IgD-negative memory B cell (primary cell): ENCODE measurements around the gene CFAP299. TPM values are rescaled to one million over a fixed set of nuclear protein-coding genes. Genes with fewer than 3 reads are reported as not detected.

Source experiments
- H3K27ac Mint-ChIP-seq, 3 donors: one replicate each; pipeline ENCODE4 v1.8.0; 2020 to 2022; ENCODE audit warnings: mild to moderate bottlenecking in 3 of 3, mixed read lengths in 3 of 3, moderate library complexity in 1 of 3
- H3K27me3 Mint-ChIP-seq: one replicate; pipeline ENCODE4 v1.8.0; 2021; ENCODE audit warnings: mixed read lengths
- H3K36me3 Mint-ChIP-seq: one replicate; pipeline ENCODE4 v1.8.0; 2020; ENCODE audit warnings: mild to moderate bottlenecking, mixed read lengths
- H3K4me1 Mint-ChIP-seq, 3 donors: one replicate each; pipeline ENCODE4 v1.8.0; 2020 to 2022; ENCODE audit warnings: mixed read lengths in 3 of 3, mild to moderate bottlenecking in 1 of 3
- H3K4me3 Mint-ChIP-seq, 4 donors: one replicate each; pipeline ENCODE4 v1.8.0; 2020 to 2022; ENCODE audit warnings: mild to moderate bottlenecking in 4 of 4, mixed read lengths in 4 of 4, moderate library complexity in 3 of 4
- H3K9me3 Mint-ChIP-seq, 3 donors: one replicate each; pipeline ENCODE4 v1.8.0; 2020 to 2021; ENCODE audit warnings: mixed read lengths in 3 of 3, mild to moderate bottlenecking in 1 of 3
- polyA plus RNA-seq: library from polyadenylated mRNA; unstranded; fragments of 300-500 nt; fragmentation: Illumina TruSeq; gene quantifications from one replicate; pipeline ENCODE4 v1.2.3, GENCODE V29; 2021

The CFAP299 gene
- polyA plus RNA-seq, 1 donor from 2014 or later = not detected

DNA sequence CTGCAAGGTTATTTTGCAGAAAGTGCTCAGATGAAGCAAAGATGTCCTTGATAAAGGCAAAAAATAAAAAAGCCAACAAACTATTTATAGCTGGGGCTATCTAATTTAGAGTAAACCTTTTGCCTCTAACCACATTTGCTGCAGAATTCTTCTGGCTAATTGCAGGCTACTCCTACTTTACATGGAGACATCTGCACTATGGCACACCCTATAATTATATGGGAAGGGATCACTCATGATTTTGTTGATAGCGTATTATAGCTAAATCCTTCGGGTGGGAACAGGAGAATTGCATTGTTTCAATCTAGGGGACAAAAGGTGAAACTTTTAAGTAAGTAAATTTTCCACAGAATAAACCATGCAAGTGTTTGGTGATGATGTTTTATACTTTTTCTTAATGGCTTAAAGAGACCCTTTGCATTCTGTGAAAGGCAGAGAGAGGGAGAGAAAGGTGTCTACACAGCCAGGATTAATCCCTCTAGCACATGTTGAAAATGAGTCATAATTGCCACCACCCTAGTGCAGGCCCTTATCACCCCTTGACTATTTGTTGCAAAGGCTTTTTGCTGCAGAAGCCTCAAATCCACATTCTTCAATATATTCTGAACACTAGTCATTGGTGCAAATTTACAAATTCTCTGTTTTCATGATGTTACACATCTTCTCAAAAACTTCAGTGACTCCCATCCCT, 473.7 kb downstream of the CFAP299 start:
- Mint-ChIP-seq H3K27ac (no peak overlapping the region), H3K4me3 (no peak overlapping the region), H3K4me1 (no peaks in the 10 kb centered on the region), H3K36me3 (no peaks in the 10 kb centered on the region), H3K27me3 (no peaks in the 10 kb centered on the region), H3K9me3 (no peaks in the 10 kb centered on the region)

DNA sequence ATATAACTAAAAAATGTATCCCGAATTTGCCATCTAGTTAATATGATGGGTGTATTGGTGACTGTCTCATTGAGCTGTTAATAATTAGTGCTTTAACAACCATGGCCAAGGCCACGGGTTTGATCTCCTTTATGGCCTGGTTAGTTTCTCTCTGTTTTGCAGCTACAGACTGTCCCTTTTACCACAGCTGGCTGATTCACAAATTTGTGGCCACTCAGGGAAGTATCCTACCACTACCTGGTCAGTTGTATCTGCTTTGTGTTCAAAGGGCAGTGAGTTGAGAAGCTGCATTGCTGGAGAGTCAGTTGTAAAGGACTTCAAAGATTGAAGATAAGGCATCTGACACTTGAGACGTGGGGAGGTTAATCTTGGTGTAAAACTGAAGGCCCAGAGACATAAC, 475.9 kb downstream of the CFAP299 start:
- no peaks in the 10 kb centered on the region for H3K9me3 Mint-ChIP-seq
- H3K36me3 Mint-ChIP-seq = peaks cover 1% of the 10 kb centered on the region
- H3K27ac Mint-ChIP-seq = no peak overlapping the region
- no peaks in the 10 kb centered on the region for H3K4me1 Mint-ChIP-seq
- no peak overlapping the region for H3K4me3 Mint-ChIP-seq
- no peaks in the 10 kb centered on the region for H3K27me3 Mint-ChIP-seq

DNA sequence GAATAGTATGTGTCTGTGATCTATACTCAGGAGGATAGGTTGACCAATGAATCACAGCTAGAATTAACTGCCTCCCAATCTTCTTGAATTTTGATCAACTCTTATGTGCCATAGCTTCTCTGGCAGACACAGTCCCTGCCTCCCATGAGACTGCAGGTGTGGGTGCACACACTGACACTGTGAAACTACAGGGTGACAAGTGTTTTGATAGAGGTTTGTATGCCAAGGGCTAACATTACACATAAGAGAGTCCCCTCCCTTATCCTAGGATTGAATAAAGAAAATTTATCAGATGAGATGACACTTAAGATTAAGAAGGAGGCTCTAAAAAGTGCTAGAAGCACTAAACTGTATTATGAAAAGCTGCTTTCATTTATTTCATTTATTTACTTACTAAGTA, 476.6 kb downstream of the CFAP299 start:
- Mint-ChIP-seq H3K9me3 (no peaks in the 10 kb centered on the region), H3K27me3 (no peaks in the 10 kb centered on the region), H3K27ac (no peak overlapping the region), H3K36me3 (peaks cover 1% of the 10 kb centered on the region), H3K4me1 (no peaks in the 10 kb centered on the region), H3K4me3 (no peak overlapping the region)

DNA sequence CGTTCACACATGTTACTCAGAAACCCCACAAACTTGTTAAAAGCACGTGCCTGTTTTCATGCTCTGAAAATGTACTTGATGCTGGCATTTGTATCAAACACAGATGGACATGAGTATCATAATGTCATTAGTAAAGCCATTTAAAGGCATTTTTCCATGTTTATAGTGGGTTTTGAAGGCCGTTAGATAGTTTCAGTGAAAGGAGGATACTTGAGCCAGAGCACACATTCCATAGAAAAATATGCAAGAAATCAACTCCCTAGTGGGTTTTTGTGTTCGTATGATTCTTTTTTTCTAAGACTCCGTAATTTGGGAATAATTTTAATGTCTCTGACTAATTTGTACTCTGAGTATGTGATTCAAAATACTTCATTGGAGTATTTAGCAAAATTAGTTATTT, 478.7 kb downstream of the CFAP299 start:
- H3K9me3 Mint-ChIP-seq = no peaks in the 10 kb centered on the region
- no peak overlapping the region for H3K4me3 Mint-ChIP-seq
- no peaks in the 10 kb centered on the region for H3K4me1 Mint-ChIP-seq
- no peak overlapping the region for H3K27ac Mint-ChIP-seq
- no peaks in the 10 kb centered on the region for H3K27me3 Mint-ChIP-seq
- H3K36me3 Mint-ChIP-seq = peaks cover 1% of the 10 kb centered on the region

DNA sequence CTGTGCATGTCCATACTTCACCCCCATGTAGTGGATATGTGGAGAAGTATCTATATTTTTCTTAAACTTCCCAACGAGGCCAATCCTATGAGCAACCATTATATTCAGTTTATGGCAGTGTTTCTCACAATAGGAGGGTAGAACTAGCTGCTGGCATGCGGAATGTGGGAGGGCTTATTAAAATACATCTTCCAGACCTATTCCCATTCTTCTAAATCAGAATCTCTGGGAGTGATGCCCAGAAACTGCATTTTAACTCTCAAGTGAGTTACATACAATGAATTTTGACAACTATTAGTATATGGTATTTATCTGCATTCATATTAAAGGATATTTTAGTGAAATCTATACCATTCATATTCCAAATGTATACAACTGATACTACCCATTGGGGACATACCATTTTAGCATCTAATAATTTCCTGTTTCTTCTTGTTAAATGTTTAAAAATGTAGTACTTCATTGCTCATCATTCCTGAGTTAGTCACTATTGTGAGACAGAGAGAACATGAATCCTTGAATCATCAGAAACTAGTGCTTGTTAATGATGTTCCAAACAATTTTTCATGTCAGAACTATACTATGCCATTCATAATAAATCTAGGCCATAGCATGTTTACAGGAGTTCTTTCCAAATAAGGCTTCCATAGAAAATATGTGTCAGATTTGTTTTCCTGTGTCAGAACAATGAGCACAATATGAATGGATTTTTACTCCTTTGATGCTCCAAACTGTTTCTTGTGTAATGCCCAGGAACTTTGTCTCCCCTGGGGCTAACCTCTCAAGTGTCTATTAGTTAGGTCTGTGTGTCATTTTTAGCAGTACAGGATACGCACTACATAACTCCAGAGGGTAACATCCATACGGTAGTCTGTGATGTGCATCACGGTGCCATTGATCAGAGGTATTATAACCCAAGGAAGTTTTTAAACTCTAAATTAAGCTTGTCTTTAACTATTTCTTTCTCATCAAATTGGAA, 496.1 kb downstream of the CFAP299 start:
- no peaks in the 10 kb centered on the region for H3K27me3 Mint-ChIP-seq
- peaks cover 0 to 11% (median 4%) of the 10 kb centered on the region in 3 donors for H3K9me3 Mint-ChIP-seq
- no peak overlapping the region for H3K4me3 Mint-ChIP-seq
- H3K4me1 Mint-ChIP-seq = no peaks in the 10 kb centered on the region
- H3K27ac Mint-ChIP-seq = no peak overlapping the region
- H3K36me3 Mint-ChIP-seq = no peaks in the 10 kb centered on the region

DNA sequence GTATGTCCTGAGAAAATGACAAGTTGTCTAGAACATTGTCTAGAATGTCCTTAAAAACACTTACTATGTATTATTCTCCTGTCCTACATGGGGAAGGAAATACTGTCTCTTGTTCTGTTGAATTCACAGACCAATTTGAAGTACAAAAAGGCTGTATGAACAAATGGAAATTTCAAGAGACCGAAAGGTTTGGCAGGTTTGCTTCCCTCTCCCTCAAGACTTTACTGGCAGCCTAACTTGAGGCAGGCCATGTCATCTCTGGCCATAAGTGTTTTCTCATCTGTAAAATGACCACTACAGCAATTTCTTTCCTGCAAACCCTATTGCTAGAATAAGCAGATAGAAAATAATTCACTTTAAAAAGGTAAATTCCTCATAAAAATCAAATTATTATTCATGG, 503.8 kb downstream of the CFAP299 start:
- Mint-ChIP-seq H3K27ac (no peak overlapping the region), H3K4me3 (no peak overlapping the region), H3K9me3 (peaks cover 3 to 4% (median 4%) of the 10 kb centered on the region in 3 donors), H3K4me1 (no peaks in the 10 kb centered on the region), H3K27me3 (no peaks in the 10 kb centered on the region), H3K36me3 (no peaks in the 10 kb centered on the region)

DNA sequence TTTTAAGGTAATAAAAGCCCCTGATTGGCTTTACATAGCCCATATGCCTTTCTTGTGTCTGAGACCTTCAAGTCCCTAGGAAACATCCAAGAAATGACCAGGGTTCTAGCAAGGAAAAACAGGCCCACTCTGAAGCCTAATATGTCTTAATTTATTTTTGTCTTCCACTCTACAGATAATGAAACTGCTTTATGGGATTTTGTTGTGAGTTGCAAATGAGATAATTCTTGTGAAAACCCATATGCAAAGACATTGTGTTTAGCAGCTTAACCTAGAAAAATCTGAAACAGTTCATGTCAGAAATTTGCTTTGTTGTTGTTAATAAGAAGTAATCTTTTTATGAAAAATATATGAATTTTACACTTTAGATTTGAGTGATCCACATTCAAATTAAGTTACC, 504.3 kb downstream of the CFAP299 start:
- Mint-ChIP-seq H3K4me3 (no peak overlapping the region), H3K36me3 (no peaks in the 10 kb centered on the region), H3K27me3 (no peaks in the 10 kb centered on the region), H3K27ac (no peak overlapping the region), H3K9me3 (peaks cover 3 to 4% (median 4%) of the 10 kb centered on the region in 3 donors), H3K4me1 (no peaks in the 10 kb centered on the region)

DNA sequence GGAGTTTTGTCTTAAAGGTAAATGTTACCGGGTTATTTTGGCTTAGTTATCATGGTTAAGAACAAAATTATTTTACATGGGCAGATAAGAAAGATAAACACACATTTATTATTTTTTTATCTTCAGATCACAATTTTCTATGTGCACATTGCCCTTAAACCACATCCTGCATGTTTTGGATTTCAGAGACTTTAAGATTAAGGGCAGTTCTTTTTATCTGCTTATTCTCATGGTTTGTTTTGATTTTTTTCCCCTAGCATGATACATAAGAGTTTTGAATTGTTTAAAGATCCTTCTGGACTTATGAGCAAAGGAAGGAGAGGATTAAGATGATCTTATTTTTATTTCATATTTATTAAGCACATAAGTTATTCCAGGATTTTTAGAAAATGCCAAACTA, 504.9 kb downstream of the CFAP299 start:
- H3K9me3 Mint-ChIP-seq = peaks cover 3 to 8% (median 6%) of the 10 kb centered on the region in 3 donors
- no peak overlapping the region for H3K27ac Mint-ChIP-seq
- H3K4me3 Mint-ChIP-seq = no peak overlapping the region
- no peaks in the 10 kb centered on the region for H3K27me3 Mint-ChIP-seq
- no peaks in the 10 kb centered on the region for H3K4me1 Mint-ChIP-seq
- no peaks in the 10 kb centered on the region for H3K36me3 Mint-ChIP-seq

DNA sequence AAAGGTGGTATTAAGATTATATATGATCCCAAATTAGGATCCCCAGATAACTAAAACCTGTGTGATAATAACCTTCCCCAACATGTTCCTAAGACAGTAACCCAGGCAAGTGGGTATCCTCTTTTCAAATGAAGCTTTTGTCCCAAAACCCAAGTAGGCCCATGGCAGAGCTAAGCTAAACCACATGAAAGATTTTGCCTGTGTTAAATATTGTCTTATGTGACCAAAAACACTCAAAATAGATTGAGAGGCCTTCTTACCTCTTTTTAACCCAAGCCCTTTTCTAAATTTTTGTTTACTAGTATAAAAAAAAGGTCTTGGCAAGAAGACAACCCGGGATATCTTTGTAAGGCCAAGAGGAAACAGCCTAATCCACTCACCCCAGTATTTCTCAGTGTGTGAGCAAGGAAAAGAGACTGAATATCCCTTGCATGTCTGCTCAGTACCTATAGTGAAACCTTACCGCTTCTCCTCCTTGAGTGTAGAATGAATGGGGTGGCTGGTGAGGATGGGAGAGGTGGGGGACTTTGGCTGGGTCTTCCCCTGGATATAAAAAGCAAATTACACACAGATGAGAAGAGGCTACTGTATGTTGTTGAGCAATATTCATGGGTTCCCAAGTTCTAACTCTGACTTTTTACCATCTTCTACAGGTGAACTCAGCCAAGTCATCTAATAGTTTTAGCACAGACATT, 506.2 kb downstream of the CFAP299 start:
- no peaks in the 10 kb centered on the region for H3K36me3 Mint-ChIP-seq
- H3K4me1 Mint-ChIP-seq = no peaks in the 10 kb centered on the region
- no peak overlapping the region for H3K27ac Mint-ChIP-seq
- no peak overlapping the region for H3K4me3 Mint-ChIP-seq
- H3K9me3 Mint-ChIP-seq = peaks cover 3 to 6% (median 5%) of the 10 kb centered on the region in 3 donors
- no peaks in the 10 kb centered on the region for H3K27me3 Mint-ChIP-seq

DNA sequence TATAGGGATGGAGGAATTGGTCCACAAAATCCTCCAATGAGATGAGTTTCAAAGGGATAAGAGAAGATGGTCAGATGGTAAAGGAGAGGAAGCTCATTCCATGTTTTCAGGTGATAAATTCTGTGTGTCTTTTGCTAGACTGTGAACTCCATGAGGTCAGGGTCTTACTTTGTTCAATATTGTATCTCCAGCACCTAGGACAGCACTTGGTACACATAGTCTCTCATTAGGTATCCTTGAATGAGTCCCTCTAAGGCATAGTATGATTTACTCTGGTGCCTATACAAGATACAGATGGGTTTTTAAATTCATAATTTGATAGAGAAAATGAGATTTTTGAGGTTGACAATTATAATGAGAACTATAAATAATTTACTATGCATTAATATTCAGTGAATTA, 510.7 kb downstream of the CFAP299 start:
- no peaks in the 10 kb centered on the region for H3K4me1 Mint-ChIP-seq
- no peak overlapping the region for H3K27ac Mint-ChIP-seq

DNA sequence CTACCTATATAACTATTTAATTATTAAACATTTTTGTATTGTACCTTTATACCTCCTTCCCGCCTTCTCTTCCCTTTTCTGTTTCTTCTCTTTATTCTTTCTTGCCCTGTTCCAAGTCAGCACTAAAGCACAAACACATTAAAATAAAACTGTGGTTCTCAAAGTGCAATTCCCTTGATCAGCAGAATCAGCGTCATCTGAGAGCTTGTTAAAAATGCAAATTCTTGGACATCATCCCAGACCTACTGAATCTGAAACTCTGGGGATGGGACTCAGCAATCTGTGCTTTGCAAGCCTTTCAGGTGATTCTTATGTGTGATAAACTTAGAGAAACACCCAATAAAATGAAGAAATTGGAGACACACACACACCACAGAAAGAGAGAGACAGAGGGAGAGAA, 516.5 kb downstream of the CFAP299 start:
- peaks cover 2% of the 10 kb centered on the region for H3K27me3 Mint-ChIP-seq
- no peak overlapping the region for H3K27ac Mint-ChIP-seq
- no peaks in the 10 kb centered on the region for H3K36me3 Mint-ChIP-seq
- H3K9me3 Mint-ChIP-seq = peaks cover 0 to 4% (median 2%) of the 10 kb centered on the region in 3 donors
- no peak overlapping the region for H3K4me3 Mint-ChIP-seq
- no peaks in the 10 kb centered on the region for H3K4me1 Mint-ChIP-seq

More for the DNA sequence above, 510.7 kb downstream of the CFAP299 start:
- Mint-ChIP-seq H3K27me3 (peaks cover 2% of the 10 kb centered on the region), H3K36me3 (no peaks in the 10 kb centered on the region), H3K4me3 (no peak overlapping the region), H3K9me3 (peaks cover 3 to 5% (median 4%) of the 10 kb centered on the region in 3 donors)

DNA sequence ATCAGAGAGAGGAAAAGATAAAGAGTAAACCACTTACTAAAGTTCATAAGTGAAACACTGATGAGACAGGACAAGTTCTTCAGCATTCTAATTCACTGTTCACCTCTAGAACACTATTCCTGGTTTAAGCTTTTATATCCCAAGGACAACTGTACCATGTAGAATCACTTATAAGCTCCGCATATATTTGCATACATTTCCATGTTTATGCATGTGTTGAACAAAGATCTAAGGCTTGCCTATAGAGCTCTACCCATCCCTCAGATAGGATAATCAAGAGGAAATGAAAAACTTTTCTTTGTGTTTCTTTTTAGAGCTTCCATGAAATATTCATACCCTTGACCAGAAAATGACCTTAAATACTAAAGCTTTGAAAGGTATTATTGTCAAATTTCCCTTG, 538.0 kb downstream of the CFAP299 start:
- H3K36me3 Mint-ChIP-seq = no peaks in the 10 kb centered on the region
- H3K9me3 Mint-ChIP-seq = no peaks in the 10 kb centered on the region
- H3K4me1 Mint-ChIP-seq = peaks cover 17 to 22% (median 17%) of the 10 kb centered on the region in 3 donors
- peaks cover 3% of the 10 kb centered on the region for H3K27me3 Mint-ChIP-seq
- no peak overlapping the region for H3K27ac Mint-ChIP-seq
- no peak overlapping the region for H3K4me3 Mint-ChIP-seq

DNA sequence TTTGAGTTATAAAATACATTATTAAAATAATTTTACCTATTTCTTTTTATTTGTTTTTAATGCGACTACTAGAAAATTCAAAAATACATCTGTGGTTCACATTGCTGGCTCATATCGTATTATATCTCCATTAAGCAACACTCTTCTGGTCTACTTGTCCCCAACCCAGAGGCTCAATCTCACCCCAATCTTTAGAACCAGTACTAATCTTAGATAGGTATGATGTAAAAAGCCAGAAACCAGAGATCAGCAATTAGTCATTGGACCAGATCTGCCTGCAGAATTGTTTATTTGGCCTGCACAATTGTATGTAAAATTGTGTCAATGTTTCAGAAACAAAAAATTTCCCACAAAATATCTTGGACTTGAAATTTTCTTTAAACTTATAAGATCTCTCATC, 539.4 kb downstream of the CFAP299 start:
- H3K36me3 Mint-ChIP-seq = no peaks in the 10 kb centered on the region
- H3K27me3 Mint-ChIP-seq = peaks cover 3% of the 10 kb centered on the region
- H3K27ac Mint-ChIP-seq = no peak overlapping the region
- peak overlapping the region in 2 of 4 donors; percentile 56 to 91 for H3K4me3 Mint-ChIP-seq
- H3K9me3 Mint-ChIP-seq = no peaks in the 10 kb centered on the region
- H3K4me1 Mint-ChIP-seq = peaks cover 17 to 22% (median 17%) of the 10 kb centered on the region in 3 donors

DNA sequence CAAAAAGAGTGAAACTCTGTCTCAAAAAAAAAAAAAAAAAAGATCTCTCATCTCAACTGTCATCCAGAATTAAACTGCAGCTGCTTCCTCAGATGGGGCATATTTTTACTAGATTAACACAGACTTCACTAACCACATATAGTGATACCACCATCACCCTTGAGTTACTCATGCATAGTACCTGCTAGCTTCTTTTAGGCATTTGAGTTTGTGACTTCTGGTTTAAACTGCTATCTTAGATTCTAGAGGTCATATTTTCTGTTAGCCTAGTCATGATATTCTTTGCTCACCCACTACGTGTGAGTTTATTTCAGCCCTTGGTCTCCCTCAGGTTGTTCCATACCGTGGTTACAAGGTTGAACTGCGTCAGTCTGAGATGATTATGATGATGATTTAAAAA, 540.1 kb downstream of the CFAP299 start:
- peak overlapping the region in 2 of 3 donors; percentile 1 to 4 for H3K27ac Mint-ChIP-seq
- no peaks in the 10 kb centered on the region for H3K36me3 Mint-ChIP-seq
- H3K27me3 Mint-ChIP-seq = peaks cover 2% of the 10 kb centered on the region
- peak overlapping the region in 2 of 4 donors; percentile 31 to 91 for H3K4me3 Mint-ChIP-seq
- no peaks in the 10 kb centered on the region for H3K9me3 Mint-ChIP-seq
- peaks cover 17 to 22% (median 17%) of the 10 kb centered on the region in 3 donors for H3K4me1 Mint-ChIP-seq

DNA sequence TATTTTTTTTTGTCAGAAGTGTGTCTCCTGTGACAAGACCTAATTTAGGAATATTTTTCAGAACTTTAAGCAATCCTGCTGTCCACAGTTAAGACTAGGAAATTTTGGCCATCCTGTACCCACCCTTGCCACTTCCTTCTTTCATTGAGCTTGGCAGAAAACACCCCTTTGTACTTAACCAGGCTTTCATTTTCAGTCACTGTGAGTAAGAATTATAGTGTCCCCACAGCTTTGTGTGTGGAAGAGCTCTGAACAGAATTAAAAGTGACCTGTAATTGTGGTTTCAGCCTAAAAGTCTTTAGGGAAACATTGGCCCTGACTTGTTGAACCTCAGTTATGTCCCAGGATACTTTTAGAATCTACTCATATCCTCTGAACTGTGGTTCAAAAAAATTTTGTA, 541.3 kb downstream of the CFAP299 start:
- Mint-ChIP-seq H3K27ac (peak overlapping the region in 2 of 3 donors; percentile 8 to 60), H3K4me1 (peaks cover 17 to 22% (median 17%) of the 10 kb centered on the region in 3 donors), H3K4me3 (peak overlapping the region; percentile 5 to 67 (median 13)), H3K27me3 (no peaks in the 10 kb centered on the region), H3K9me3 (peaks cover 0 to 2% (median 0%) of the 10 kb centered on the region in 3 donors), H3K36me3 (no peaks in the 10 kb centered on the region)
